PC-3 (cell line): ENCODE measurements around the gene MEG3. TPM values are rescaled to one million over a fixed set of nuclear protein-coding genes. Genes with fewer than 3 reads are reported as not detected.

ENCODE experiments used
- ATAC-seq: fragments of 200-7000 bp; cut with Tn5 transposase; 2 replicates; pipeline ENCODE4 v1.9.1; 2020; ENCODE audit warnings: mild to moderate bottlenecking, moderate library complexity
- BruUV-seq: library from RNA; stranded (reverse); fragments of 400-500 nt; replicated peaks from 2 replicates; lab custom pipeline; 2021; lab: Mats Ljungman, UMichigan
- CTCF ChIA-PET: fragments of 300-600 bp; sonication (Branson Sonifier 250); formaldehyde crosslinking; loops from one replicate; lab custom pipeline; 2022; ENCODE audit warnings: antibody characterized with exemption; lab: Charles Lee
- POLR2A ChIA-PET: fragments of 300-600 bp; sonication (Branson Sonifier 250); formaldehyde crosslinking; loops from one replicate; lab custom pipeline; 2022; ENCODE audit warnings: antibody characterized with exemption; ENCODE audit not compliant: unreplicated experiment; lab: Charles Lee
- DNase-seq: peaks from one replicate; pipeline ENCODE4 v3.0.0-alpha.2; 2015
- H2AFZ ChIP-seq: fragments of 300-600 bp; sonication (generic); 2 replicates; pipeline ENCODE4 v1.6.0; 2016; ENCODE audit warnings: antibody characterized with exemption, low read length
- H3F3A ChIP-seq: fragments of 300-600 bp; sonication (generic); one replicate; pipeline ENCODE4 v1.6.0; 2017; ENCODE audit warnings: antibody characterized with exemption, low read length, control low read depth, mild to moderate bottlenecking; ENCODE audit not compliant: unreplicated experiment
- H3K27ac ChIP-seq: fragments of 300-600 bp; sonication (generic); 2 replicates; pipeline ENCODE4 v1.5.1; 2016; ENCODE audit warnings: mild to moderate bottlenecking, low read length
- H3K27me3 ChIP-seq: fragments of 300-600 bp; sonication (generic); 2 replicates; pipeline ENCODE4 v1.6.1; 2016; ENCODE audit warnings: low read length, mixed read lengths
- H3K36me3 ChIP-seq: fragments of 300-600 bp; sonication (generic); 2 replicates; pipeline ENCODE4 v1.6.1; 2016; ENCODE audit warnings: low read depth, mixed run types, low read length, mixed read lengths
- H3K4me1 ChIP-seq: fragments of 300-600 bp; sonication (generic); 2 replicates; pipeline ENCODE4 v1.5.1; 2016; ENCODE audit warnings: low read length; ENCODE audit not compliant: insufficient read depth
- H3K4me2 ChIP-seq: fragments of 300-600 bp; sonication (generic); 2 replicates; pipeline ENCODE4 v1.6.0; 2016; ENCODE audit warnings: low read length
- H3K4me3 ChIP-seq: fragments of 300-600 bp; sonication (generic); 2 replicates; pipeline ENCODE4 v1.5.1; 2016; ENCODE audit warnings: mild to moderate bottlenecking, low read length, mixed read lengths
- H3K79me2 ChIP-seq: fragments of 300-600 bp; sonication (generic); 2 replicates; pipeline ENCODE4 v1.6.1; 2017; ENCODE audit warnings: low read length, mixed read lengths
- H3K9ac ChIP-seq: fragments of 300-600 bp; sonication (generic); 2 replicates; pipeline ENCODE4 v1.6.0; 2016; ENCODE audit warnings: mild to moderate bottlenecking, low read length
- H3K9me2 ChIP-seq: fragments of 300-600 bp; sonication (generic); replicated peaks from 2 replicates; pipeline ENCODE4 v1.6.1; 2016; ENCODE audit warnings: mixed run types, low read length, mixed read lengths
- H3K9me3 ChIP-seq: fragments of 300-600 bp; sonication (generic); 2 replicates; pipeline ENCODE4 v1.6.1; 2016; ENCODE audit warnings: low read length, mixed read lengths
- H4K20me1 ChIP-seq: fragments of 300-600 bp; sonication (generic); 2 replicates; pipeline ENCODE4 v1.6.1; 2016; ENCODE audit warnings: low read length, mixed read lengths
- CTCF ChIP-seq: fragments of 300-600 bp; sonication (generic); conservative IDR thresholded peaks from 2 replicates; pipeline ENCODE4 v1.5.1; 2017; ENCODE audit warnings: antibody characterized with exemption, low read depth, mild to moderate bottlenecking, low read length
- EZH2 ChIP-seq: fragments of 300-600 bp; sonication (generic); IDR thresholded peaks from one replicate; pipeline ENCODE4 v1.6.1; 2017; ENCODE audit warnings: antibody characterized with exemption, mild to moderate bottlenecking, low read length; ENCODE audit not compliant: unreplicated experiment
- EZH2phosphoT487 ChIP-seq: fragments of 300-600 bp; sonication (generic); IDR thresholded peaks from 2 replicates; pipeline ENCODE4 v1.6.1; 2018; ENCODE audit warnings: mild to moderate bottlenecking, antibody characterized with exemption, low read length, borderline replicate concordance
- intact Hi-C: fragments of 100-400 bp; cut with micrococcal nuclease; formaldehyde crosslinking; loops from 2 replicates; pipeline ENCODE4 v1.9.0; 2023
- total RNA-seq: library from RNA; depleted of rRNA; stranded (reverse); fragments of >200 nt; gene quantifications from 2 replicates; pipeline ENCODE4 v1.2.3, GENCODE V29; 2014

MEG3 gene
- total RNA-seq, 1 experiment from 2014 or later = not detected

DNA sequence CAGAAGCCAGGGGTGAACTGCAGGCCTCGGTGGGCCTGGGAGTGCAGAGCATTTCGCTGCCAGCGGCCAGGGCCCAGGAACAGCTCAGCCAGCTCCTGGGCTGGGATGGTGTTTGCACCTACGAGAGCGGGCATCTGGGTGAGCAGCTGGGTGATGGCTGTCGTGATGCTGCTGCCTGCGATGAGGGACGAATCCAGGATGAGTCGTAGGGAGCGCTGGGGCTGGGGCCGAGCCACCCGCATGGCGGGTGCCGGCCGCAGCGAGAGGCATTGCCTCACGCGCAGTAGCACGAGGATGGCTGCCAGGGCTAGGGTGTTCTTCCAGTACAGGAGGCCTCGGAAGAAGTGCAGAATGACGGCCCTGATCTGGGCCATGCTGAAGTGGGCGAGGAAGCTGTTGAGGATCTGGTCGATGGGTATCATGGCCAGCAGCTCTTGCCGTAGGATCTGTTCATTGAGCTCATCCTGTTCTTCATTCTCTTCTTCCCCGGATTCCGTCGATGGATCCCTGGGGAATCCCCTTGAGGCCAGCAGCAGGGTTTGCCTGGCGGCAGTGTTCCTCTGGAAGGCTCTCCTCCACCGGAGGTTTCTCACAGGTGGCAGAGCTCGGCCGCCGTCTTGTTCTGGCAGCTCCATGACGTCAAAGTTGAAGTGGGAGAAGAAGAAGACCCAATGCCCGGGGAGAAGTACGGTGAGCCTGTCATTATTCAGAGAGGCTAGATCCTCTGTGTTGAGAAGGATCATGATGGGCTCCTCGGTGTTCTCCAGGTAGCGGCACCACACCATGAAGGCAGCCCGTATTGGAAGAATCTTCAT lies 55.5 kb downstream of the MEG3 start:
- ATAC-seq (no peak), DNase-seq (no peak)
- no peaks in the 10 kb centered on the region for H3K79me2 ChIP-seq
- BruUV-seq = no TSS peak
- H3K9me2 ChIP-seq = no peaks in the 10 kb centered on the region
- H3K9me3 ChIP-seq = no peaks in the 10 kb centered on the region
- H3K9ac ChIP-seq = no peak overlapping the region
- no peak overlapping the region for H3K4me3 ChIP-seq
- no peaks in the 10 kb centered on the region for H3K27me3 ChIP-seq
- H3F3A ChIP-seq = no peaks in the 10 kb centered on the region
- no peaks in the 10 kb centered on the region for H3K36me3 ChIP-seq
- H2AFZ ChIP-seq = no peak overlapping the region
- H3K4me2 ChIP-seq = no peak overlapping the region
- no peak for TF ChIP-seq EZH2phosphoT487
- no peak for TF ChIP-seq EZH2
- TF ChIP-seq CTCF = no peak
- H3K4me1 ChIP-seq = no peaks in the 10 kb centered on the region
- no peaks in the 10 kb centered on the region for H4K20me1 ChIP-seq
- POLR2A ChIA-PET = no interaction called here
- H3K27ac ChIP-seq = no peak overlapping the region
- CTCF ChIA-PET = no interaction called here
- intact Hi-C loops = no loop called here

DNA sequence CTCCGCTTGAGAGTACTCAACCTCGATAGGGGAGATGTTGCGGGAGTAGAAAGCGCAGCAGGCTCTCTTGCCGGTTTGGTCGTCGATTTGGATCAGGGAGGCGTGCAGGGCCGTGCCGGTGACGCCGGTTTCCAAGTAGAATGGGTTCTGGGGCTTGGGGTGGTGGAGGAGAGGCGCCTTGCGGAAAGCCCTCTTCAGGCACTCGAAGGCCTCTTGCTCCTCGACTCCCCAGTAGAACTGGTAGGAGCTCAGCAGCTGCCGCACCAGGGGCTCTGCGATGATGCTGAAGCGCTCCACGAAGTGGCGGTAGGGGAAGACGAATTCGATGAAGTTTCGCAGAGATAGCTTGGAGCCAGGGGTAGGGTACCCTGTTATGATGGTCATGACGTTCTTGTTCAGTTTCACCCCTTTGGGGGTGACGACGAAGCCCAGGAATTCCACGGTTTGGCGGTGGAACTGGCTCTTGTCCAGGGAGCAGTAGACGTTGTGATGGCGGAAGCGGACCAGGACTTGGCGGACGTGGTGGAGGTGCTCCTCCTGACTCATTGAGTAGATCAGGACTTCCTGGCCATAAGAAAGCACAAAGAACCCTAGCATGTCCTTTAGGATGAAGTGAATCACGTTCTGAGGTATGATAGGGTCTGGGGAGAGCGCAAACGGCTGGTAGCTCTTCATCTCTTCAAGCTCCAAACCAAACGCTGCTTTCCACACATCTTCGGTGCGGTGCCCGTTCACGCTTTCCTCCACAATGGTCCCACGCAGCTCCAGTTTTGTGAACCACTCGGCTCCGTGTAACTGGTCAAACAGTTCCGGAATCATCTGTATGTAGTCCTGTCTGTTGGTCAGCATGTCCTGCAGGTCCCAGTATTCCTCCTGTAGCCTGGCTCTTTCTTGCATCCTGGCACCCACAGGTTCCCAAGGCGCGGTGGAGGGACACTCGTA lies 56.4 kb downstream of the MEG3 start:
- Histone ChIP-seq H3K9me2 (no peaks in the 10 kb centered on the region), H3K4me1 (no peaks in the 10 kb centered on the region), H4K20me1 (no peaks in the 10 kb centered on the region), H3K27me3 (no peaks in the 10 kb centered on the region), H3K79me2 (no peaks in the 10 kb centered on the region), H3K36me3 (no peaks in the 10 kb centered on the region), H3K27ac (no peak overlapping the region), H3K9ac (no peak overlapping the region), H3K9me3 (no peaks in the 10 kb centered on the region), H3K4me3 (no peak overlapping the region), H3K4me2 (no peak overlapping the region), H2AFZ (no peak overlapping the region), H3F3A (no peaks in the 10 kb centered on the region)
- no peak for ATAC-seq
- TF ChIP-seq EZH2phosphoT487 = no peak
- no peak for TF ChIP-seq EZH2
- no peak for TF ChIP-seq CTCF
- DNase-seq = no peak
- CTCF ChIA-PET = no interaction called here
- POLR2A ChIA-PET = no interaction called here
- BruUV-seq = no TSS peak
- intact Hi-C loops = no loop called here
